Testis (tissue), 2 donors: ENCODE data around the gene CUEDC1.
A peak's percentile ranks its signal among the peaks of the same experiment; 100 is the strongest.

Source experiments
- CTCF ChIP-seq, 3 experiments: fragments of 450-650 bp in 2 of 3; fragments of 200-600 bp in 1 of 3; sonication (generic) in 1 of 3; IDR thresholded peaks; one replicate each; pipeline ENCODE4 v1.5.1; 2016 to 2019; ENCODE audit warnings: antibody characterized with exemption in 3 of 3, mild to moderate bottlenecking in 2 of 3, moderate library complexity in 1 of 3
- POLR2A ChIP-seq: fragments of 450-650 bp; IDR thresholded peaks from one replicate; pipeline ENCODE4 v1.6.1; 2017; ENCODE audit warnings: antibody characterized with exemption, mild to moderate bottlenecking, moderate library complexity

GRCh38 chr17:57875290-57876022 lies 79.8 kb downstream of the CUEDC1 start:
- TF ChIP-seq CTCF (IDR thresholded peaks at IDR 0.05) (peak in 2 of 3 experiments; percentile 34 to 44), POLR2A (no peak)
